Pons (tissue), 1 donor: ENCODE results near the gene MICU2.

Experiments
- DNase-seq: peaks from one replicate; pipeline ENCODE4 v3.0.0-alpha.2; 2016; ENCODE audit warnings: low spot score

Gene MICU2

DNA sequence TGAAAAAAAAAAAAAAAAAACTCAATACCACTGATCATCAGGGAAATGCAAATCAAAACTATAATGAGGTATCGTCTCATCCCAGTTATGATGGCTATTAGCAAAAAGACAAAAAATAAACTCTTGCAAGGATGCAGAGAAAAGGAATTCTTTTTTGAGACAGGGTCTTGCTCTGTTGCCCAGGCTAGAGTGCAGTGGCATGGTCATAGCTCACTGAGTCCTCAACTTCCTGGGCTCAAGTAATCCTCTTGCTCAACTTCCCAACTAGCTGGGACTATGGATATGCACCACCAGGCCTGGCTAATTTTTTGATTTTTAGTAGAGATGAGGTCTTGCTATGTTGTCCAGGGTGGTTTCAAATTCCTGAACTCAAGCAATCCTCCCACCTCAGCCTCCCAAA, 59.5 kb downstream of the MICU2 start:
- DNase-seq: no peak

DNA sequence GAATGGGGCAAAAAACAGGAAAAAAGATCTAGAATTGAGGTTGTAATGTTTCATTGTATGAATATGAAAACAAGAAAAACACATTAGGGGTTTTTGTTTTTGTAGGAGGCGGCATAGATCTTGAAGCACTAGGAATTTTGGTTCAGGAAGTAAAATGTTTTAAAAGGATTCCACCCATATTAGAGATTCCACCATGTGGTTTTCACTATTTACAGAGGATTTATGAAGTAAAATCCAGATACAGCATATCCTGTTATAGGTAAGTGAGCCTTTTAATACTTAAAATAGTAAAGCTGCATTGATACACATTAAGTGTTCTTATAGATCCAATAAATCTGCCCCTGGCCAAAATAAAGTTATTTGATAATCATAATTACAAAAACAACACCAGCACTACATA, 61.4 kb downstream of the MICU2 start:
- DNase-seq: no peak

DNA sequence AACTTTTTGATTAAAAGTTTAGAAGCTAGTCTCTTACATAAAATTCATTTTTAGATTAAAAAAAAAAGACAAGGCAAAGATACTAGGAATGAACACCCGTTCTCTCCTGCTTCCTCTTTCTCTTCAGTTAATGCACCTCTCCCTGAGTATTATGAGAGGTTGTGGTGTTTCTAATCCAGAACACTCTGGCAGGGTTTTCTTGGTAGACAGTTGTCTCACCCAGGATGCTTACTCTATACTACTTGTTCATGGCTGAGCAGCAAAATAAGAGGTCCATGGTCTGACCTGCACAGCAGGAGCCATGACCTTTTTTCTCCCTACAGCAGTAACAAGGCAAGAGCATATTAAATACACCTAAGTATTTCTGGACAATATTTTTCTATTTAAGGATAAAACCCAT, 62.0 kb downstream of the MICU2 start:
- no peak for DNase-seq

DNA sequence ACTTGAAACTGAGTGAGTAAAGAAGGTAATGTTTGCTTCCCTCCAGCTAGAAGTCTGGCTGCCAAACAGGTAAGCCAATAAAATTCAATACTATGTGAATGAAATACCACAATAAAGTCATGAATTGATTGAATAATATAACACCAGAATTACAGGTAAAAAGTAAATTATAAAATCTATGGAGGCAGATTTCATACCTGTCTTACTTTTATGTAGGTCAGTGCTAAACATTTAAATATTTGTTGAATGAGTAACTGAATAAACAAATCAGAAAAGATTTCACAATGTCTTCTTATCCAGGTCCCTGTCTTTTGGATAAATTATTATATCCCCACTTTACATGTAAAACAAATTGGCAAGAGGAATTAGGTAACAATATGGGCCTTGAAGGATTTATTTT, 62.7 kb downstream of the MICU2 start:
- no peak for DNase-seq

DNA sequence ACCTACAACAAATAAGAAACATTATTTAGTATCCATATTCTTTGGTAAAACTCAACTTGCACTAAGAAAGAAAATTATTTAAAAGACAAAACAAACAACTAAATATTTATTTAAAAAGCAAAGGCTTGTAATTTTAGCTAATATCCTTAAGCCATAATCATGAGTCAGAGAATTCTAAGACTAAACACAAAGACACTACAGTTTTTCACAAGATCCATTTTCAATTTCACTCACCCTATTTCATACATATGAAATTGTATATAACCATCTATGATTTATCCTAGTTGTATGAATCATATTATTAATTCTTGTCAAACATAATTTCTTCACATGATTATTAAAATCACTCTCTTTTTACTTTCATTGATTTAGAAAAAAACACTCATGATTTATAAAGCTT, 64.3 kb downstream of the MICU2 start:
- DNase-seq: no peak

DNA sequence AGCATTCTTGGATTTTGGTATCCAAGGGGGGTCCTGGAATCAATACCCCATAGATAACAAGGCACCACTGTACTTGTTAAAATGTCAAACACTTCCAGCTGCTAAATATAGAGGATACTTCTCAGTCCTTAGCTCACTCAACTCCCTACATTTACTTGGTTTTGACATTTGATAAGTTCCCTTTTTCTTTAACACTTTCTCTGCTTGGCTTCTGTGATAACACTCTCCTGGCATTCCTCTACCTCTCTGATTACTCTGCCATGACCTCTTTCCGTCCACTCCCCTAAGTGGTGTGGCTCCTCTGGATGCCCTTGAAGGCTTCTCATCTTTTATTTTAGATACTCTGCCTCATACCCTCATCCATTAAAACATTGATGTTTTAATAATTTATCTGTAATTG, 65.2 kb downstream of the MICU2 start:
- no peak for DNase-seq

DNA sequence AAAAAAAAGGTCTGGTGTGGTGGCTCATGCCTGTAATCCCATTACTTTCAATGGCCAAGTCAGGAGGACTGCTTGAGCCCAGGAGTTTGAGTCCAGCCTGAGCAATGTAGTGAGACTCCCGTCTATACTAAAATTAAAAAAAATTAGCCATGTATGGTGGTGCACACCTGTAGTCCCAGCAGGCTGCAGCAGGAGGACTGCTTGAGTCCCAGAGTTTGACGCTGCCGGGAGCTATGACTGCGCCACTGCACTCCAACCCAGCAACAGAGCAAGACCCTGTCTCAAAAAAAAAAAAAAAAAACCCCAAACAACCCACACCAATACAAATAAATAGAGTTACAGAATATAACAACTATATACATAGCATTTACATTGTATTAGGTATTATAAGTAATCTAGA, 65.7 kb downstream of the MICU2 start:
- DNase-seq: no peak

DNA sequence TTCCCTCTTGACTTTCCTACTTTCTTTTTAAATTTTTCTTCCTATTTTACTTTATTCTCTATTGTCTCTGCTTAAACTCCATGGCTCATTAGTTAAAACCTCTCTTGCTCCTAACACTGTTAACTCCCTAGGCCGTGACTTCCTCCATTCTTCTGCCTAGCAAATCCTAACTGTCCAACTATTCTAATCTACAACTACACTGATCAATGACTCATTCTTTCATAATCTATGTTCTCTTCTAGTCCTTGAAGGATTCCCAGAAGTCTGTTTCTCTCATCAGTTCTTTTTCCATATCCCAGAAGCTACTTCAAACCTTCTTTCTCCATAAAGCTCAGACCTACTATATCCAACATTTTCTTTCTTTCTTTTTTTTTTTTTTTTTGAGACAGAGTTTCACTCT, 66.9 kb downstream of the MICU2 start:
- DNase-seq: no peak

DNA sequence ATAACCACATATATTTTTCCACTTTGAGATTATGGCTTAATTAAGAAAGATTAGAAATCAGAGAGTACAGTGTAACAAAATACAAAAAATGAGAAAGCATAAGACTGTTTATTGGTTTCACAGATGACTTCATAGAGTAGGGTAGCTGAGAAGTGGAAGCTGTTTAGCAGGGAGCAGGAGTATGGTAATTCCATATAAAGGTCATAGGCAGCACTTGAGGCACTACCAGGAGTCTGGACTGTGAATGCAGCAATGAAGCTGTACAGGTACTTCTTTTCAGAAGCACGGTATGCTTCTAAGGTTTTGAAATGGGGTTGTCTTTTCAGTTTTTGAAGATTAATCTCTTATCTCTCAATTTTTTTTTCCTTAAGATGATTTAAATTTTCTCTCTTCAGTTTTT, 69.2 kb downstream of the MICU2 start:
- DNase-seq: no peak

DNA sequence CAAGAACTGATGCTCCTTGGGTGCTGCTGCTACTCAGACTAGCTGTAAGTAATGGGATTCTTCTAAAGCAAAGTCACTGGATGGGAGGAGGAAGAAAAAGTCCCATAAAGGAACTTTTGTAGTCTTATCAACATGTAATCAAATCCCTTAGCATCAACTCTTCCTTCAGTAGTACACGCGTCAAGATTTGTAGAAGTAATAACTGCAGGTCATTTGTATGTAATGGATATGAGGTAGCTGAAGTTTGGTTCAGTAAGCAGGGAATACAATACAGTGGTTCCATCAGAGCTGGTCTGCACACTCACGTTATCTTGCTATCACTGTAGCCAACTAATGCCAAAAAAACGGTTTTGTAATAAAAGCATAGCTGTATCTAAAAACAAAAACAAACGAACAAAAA, 72.5 kb downstream of the MICU2 start:
- DNase-seq: no peak

DNA sequence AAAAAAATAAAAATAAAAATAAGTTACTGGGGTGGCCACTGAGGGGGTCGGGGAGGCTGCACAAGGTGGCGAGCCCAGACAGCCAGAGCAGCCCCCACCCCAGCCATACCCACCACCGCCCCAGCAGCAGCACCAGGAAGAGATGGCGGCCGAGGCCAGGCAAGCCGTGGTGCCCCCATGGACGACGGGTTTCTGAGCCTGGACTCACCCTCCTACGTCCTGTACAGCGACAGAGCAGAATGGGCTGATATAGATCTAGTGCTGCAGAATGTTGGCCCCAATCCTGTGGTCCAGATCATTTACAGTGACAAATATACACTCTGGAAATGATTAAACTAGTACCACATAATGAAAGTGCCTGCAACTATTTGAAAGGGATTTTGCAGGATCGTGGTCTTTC, 73.3 kb downstream of the MICU2 start:
- no peak for DNase-seq

DNA sequence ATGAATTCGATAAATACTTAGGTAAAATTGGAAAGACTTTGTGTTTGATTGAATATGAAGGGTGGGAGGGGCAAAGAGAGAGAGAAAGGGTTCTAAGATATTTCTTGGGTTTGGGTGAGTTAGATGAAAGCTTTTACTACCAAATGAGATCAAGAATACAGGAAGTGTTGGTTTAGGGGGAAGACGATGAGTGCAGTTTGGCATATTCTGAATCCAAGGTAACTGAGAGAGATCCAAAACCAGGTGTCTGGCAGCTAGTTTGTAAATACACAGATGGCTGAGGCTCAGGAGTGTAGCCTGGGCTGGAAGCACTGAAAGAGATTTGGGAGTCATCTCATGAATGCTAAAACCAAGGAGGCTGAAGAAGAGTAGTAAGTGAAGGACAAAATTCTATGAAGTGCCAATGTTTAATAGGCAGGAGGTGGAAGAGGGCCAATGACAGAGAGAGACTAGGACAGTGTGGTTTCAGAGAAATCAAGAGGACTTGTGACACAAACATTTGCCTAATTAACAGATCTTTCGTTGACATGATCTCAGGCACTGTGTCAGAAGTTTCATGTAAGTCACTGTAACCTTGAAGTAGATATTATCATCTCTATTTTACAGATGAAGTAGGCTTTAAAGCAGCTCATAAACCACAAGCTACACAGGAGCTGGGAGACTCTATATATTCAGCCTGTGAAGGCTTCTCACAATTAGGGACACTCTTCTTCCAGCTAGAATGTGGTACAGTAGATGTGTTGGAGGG, 74.7 kb downstream of the MICU2 start:
- peak; percentile 4 for DNase-seq

DNA sequence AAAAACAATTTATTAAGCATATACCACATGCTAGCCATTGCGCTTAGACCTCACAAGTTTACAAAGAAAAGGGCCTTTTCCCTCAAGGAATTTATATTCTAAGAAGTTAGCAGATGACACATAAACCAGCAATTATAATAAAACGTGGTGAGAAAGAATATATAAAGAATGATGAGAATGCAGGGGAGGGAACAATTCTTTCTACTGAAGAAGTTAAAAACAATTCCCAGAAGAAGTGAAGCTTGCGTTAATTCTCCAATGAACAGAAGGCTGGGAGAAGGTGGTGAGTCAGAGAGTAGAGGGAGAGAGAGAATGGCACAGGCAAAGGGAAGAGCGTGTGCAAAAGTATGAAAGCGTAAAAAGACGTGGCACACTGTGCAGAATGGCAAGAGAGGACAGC, 75.4 kb downstream of the MICU2 start:
- no peak for DNase-seq

DNA sequence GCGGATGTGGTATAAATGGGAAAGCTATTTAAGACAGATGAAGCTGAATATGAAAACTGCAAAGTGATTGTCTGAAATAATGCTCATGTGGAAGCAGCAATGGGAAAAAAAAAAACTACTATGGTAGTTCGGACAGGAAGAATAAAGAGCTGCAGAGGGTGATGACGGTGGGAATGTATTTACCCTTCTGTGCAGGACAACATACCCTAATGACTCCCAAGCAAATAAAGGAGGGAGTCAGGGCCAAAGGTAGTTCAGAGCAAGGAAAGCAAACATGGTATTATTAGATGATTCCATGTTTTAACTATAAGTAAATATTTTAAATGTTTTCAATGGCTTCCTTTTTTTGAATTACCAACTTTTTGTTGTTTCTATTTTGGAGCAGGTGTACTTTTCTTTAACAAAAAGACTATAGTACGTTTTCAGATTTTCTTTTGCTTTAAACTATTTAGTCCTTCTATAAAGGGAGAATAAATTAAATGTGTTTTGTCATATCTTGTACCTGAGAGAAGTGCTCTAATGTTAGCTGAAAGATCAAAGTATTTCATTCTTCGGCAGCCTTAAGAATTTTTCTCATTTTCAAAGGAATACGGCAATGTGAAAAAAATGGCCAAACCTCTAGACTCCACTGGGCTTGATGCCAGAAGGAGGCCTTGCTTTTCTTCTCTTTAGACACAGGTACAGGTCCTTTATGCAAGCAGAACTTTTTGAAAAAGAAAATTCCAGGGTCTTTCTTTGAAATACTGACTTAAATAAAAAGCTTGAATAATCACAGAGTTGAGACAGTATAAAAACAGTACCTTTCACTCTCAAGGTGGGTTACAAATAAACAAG, 77.0 kb downstream of the MICU2 start:
- DNase-seq: no peak

DNA sequence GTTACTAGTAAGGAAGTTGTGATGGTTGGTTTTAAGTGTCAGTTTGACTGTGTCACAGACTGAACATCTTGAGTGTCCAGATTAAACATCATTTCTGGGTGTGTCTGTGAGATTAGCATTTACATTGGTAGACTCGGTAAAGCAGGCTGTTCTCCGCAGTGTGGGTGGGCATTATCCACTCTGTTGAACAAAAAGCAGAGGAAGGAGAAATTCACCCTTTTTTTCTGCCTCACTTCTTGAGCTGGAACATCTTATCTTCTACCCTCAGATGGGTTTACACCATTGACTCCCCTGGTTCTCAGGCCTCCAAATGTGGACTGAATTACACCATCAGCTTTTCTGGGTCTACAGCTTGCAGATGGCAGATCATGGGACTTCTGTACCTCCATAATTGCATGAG, 81.1 kb downstream of the MICU2 start:
- no peak for DNase-seq

DNA sequence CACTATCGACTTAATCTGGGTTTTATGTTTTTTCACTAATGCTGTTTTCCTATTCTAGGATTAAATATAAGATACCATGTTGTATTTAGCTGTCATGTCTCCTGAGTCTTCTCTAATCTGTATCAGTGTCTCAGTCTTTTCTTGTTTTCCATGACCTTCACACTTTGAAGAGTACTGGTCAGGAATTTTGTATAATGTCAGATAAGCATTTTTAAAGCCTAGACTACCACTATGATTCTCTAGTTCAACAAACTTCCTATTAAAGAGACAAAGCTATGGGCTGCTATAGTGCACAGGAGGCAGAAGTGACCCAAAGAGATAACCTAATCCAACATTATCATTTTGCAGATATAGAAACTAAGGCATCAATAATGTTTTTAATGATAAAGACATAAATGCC, 81.8 kb downstream of the MICU2 start:
- no peak for DNase-seq

DNA sequence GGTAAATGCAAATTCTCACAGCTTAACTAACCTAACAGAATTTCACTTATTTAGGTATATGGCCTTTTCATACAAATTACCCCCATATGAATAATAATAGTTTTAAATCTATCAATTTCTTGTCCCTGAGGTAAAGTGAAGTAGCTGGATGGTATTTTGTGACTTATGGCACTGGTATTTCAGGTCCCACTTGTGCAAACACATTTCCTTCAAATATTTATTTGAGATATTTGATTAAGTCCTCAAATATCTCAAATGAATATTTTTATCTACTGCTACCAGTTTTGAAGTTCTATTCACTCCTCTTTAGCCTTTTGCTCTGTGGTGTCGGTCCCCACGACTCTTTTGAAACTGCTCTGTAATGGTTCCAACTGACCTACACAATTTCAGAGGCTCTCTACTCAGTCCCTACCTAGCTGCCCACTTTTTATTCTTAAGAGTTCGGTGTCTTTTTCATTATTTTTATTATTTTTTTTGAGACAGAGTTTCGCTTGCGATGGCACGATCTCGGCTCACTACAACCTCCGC, 85.3 kb downstream of the MICU2 start:
- no peak for DNase-seq

DNA sequence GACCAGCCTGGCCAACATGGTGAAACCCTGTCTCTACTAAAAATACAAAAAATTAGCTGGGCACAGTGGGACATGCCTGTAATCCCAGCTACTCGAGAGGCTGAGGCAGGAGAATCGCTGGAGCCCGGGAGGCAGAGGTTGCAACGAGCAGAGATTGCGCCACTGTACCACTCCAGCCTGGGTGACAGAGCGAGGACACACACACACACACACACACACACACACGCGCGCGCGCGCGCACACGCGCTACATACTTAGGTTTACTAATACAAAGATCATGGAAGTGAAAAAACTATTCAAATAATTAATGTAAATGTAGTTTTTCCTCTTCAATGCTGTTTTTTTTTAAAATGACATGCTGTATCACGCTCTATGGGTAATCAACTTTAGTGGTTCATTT, 86.4 kb downstream of the MICU2 start:
- no peak for DNase-seq

DNA sequence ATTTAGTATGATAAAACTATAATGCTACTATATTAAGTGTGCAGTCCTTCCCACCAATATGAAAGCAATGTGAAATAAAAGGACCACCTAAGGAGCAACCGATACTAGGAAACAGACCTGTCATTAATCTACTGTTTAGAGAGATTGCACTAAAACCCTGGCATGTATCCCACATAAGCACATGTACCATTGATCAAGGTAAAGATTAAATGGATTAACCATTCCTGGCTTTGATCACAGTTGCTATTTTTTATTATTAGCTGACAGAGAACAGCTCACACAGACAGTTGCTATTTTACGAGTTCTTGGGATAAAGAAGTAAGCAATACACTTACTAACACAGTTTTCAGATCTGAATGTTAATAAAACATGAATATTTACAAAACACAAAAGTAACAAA, 87.2 kb downstream of the MICU2 start:
- no peak for DNase-seq

DNA sequence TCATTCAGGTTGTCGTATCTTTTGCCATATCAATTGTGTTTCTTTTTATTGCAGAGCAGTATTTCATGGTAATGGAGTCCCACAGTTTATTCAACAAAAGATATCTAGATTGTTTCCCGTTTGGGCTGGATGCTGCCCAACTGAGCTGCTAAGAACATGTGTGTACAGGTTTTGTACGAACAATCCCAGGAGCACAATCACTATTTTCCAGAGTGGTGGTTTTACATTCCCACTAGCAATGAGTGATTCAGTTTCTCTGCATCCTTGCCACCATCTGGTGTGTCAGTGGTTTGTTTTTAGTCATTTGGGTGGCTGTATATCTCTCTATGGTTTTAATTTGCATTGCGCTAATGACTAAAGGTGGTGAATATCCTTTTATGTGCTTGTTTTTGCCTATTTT, 92.1 kb downstream of the MICU2 start:
- no peak for DNase-seq

DNA sequence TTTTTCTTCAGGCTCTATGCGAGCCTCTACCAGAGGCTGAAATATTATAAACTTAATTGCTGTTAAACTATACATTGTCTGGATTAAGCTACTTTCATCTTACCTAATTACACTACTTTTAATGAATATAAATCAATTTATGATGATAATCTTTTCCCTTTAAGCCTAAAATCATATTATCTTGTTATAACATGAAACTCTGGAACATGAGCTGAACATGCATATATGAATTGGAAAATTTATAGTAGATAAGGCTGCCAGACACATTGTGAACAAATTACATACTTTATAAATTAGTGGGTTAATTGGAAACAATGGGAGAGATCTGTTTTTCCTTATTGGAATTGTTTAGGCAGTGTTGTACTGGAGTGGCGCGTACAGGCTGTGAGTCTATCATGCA, 99.6 kb downstream of the MICU2 start:
- no peak for DNase-seq

DNA sequence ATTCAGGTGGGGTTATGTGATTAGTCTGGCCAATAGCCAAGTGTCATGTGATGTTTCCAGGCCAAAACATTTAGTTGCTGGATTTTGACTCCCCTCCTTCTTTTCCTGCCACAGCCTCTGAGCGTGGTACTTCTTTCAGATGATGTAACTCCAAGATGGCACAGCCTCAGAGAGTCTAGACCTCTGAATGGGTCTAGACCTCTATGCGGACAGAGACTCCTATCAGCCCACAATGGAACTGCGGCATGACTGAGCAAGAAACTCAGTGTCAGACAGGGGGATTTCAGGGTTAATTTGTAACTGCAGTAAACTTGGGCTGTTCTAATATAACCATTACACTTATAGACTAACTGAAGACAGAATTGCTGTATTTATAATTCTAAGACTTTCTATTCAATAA, 102.3 kb downstream of the MICU2 start:
- DNase-seq: no peak

DNA sequence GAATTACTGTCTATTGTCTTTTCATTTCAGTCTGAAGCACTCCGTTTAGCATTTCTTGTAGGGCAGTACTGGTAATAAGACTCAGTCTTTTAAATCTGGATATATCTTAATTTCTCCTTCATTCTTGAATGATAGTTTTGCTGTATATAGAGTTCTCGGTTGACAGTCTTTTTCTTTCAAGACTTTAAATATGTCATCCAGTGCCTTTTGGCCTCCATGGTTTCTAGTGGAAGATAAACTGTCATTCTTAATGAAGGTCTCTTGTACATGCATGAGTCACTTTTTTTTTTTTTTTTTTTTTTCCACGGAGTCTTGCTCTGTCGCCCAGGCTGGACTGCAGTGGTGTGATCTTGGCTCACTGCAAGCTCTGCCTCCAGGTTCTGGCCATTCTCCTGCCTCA, 117.6 kb downstream of the MICU2 start:
- DNase-seq: no peak

DNA sequence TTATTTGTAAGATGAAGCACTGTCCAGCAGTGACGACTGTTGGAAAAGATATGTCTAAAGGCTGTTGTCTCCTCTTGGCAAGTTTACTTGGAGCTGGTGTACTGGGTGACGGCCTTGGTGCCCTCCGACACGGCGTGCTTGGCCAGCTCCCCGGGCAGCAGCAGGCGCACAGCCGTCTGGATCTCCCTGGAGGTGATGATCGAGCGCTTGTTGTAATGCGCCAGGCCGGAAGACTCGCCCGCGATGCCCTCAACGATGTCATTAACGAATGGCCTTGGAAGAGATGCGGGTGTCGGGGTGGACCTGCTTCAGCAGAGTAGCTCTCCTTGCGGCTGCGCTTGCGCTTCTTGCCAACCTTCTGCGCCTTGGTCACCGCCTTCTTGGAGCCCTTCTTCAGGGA, 120.2 kb downstream of the MICU2 start:
- DNase-seq: no peak
